GM13976 (cell line): ENCODE measurements around the gene STIL.
"Not testable (repeated sequence)": the region's sequence is repeated elsewhere in the genome, so short reads cannot be mapped to it uniquely, and the experiment has no call there.

Experiments used
- DNase-seq: peaks from one replicate; pipeline ENCODE4 v3.0.0; 2012; ENCODE audit warnings: low spot score
- CTCF ChIP-seq: IDR thresholded peaks from 2 replicates; pipeline ENCODE4 v1.5.1; 2012; ENCODE audit warnings: borderline replicate concordance, mild to moderate bottlenecking; ENCODE audit not compliant: insufficient read depth; ENCODE audit errors: extremely low read depth, missing control alignments, control extremely low read depth
- in situ Hi-C: fragments of 300-500 bp; cut with MboI; formaldehyde crosslinking; loops from one replicate; pipeline ENCODE4 v1.12.0; 2022; ENCODE audit warnings: low sequenced_read_pairs, mixed read lengths, inconsistent platforms; ENCODE audit not compliant: unreplicated experiment

STIL gene

GRCh38 chr1:47313915-47314664 lies at the start of gene STIL:
Gene STIL (minus strand): TSS chr1:47314147. CDS start chr1:47310319, 3,828 bp downstream.
- TF ChIP-seq CTCF = no peak
- in situ Hi-C loops = no loop called here

GRCh38 chr1:47362828-47363227 lies 48.9 kb upstream of the STIL start:
- no peak for DNase-seq
- in situ Hi-C loops = no loop called here
- TF ChIP-seq CTCF = no peak

More at GRCh38 chr1:47313915-47314664, at the start of gene STIL:
- DNase-seq = peak; percentile 98

GRCh38 chr1:47361380-47361779 lies 47.4 kb upstream of the STIL start:
- TF ChIP-seq CTCF = no peak
- no peak for DNase-seq
- in situ Hi-C loops = no loop called here

- DNase-seq = no peak
- in situ Hi-C loops = no loop called here
- TF ChIP-seq CTCF = no peak
Measured at GRCh38 chr1:47351305-47351704, 37.4 kb upstream of the STIL start.

GRCh38 chr1:47348246-47348645 lies 34.3 kb upstream of the STIL start:
- in situ Hi-C loops = no loop called here
- no peak for DNase-seq
- TF ChIP-seq CTCF = no peak

GRCh38 chr1:47347735-47348134 lies 33.8 kb upstream of the STIL start:
- TF ChIP-seq CTCF = no peak
- in situ Hi-C loops = no loop called here
- DNase-seq = no peak

- DNase-seq, in situ Hi-C loops: not testable (repeated sequence)
Measured at GRCh38 chr1:47346979-47347378, 33.0 kb upstream of the STIL start.
